C4-2B (cell line): ENCODE measurements around the gene PRKCA.

ENCODE experiments used
- H3K27ac ChIP-seq: fragments of 450-650 bp; 2 replicates; pipeline ENCODE4 v1.5.1; 2017
- ZFX ChIP-seq: fragments of 450-650 bp; IDR thresholded peaks from 2 replicates; pipeline ENCODE4 v1.6.1; 2017
- TF ChIP-seq, protein P1 (sequence below): fragments of 450-650 bp; conservative IDR thresholded peaks from 2 replicates; pipeline ENCODE4 v1.5.1; 2017; ENCODE audit warnings: mild to moderate bottlenecking

Gene PRKCA

GRCh38 chr17:66429680-66430079 is 127.3 kb downstream of the PRKCA start:
- TF ChIP-seq ZFX = no peak
- TF ChIP-seq, protein P1, sequence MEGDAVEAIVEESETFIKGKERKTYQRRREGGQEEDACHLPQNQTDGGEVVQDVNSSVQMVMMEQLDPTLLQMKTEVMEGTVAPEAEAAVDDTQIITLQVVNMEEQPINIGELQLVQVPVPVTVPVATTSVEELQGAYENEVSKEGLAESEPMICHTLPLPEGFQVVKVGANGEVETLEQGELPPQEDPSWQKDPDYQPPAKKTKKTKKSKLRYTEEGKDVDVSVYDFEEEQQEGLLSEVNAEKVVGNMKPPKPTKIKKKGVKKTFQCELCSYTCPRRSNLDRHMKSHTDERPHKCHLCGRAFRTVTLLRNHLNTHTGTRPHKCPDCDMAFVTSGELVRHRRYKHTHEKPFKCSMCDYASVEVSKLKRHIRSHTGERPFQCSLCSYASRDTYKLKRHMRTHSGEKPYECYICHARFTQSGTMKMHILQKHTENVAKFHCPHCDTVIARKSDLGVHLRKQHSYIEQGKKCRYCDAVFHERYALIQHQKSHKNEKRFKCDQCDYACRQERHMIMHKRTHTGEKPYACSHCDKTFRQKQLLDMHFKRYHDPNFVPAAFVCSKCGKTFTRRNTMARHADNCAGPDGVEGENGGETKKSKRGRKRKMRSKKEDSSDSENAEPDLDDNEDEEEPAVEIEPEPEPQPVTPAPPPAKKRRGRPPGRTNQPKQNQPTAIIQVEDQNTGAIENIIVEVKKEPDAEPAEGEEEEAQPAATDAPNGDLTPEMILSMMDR = no peak
- H3K27ac ChIP-seq = no peak overlapping the region

GRCh38 chr17:66430846-66431795 is 128.7 kb downstream of the PRKCA start:
- no peak overlapping the region for H3K27ac ChIP-seq

GRCh38 chr17:66431910-66432309 is 129.5 kb downstream of the PRKCA start:
- TF ChIP-seq, protein P1 = no peak
- TF ChIP-seq ZFX = no peak
- H3K27ac ChIP-seq = no peak overlapping the region

More at GRCh38 chr17:66430846-66431795, 128.7 kb downstream of the PRKCA start:
- no peak for TF ChIP-seq ZFX
- TF ChIP-seq, protein P1 = no peak

- H3K27ac ChIP-seq = no peak overlapping the region
These were observed 130.1 kb downstream of the PRKCA start for GRCh38 chr17:66432411-66432957.

GRCh38 chr17:66432996-66433551 is 130.7 kb downstream of the PRKCA start:
- no peak overlapping the region for H3K27ac ChIP-seq
- no peak for TF ChIP-seq ZFX
- TF ChIP-seq, protein P1 = no peak

More at GRCh38 chr17:66432411-66432957, 130.1 kb downstream of the PRKCA start:
- TF ChIP-seq ZFX = no peak

- no peak overlapping the region for H3K27ac ChIP-seq
- no peak for TF ChIP-seq ZFX
- TF ChIP-seq, protein P1 = no peak
These were observed 132.8 kb downstream of the PRKCA start for GRCh38 chr17:66435182-66435581.

DNA sequence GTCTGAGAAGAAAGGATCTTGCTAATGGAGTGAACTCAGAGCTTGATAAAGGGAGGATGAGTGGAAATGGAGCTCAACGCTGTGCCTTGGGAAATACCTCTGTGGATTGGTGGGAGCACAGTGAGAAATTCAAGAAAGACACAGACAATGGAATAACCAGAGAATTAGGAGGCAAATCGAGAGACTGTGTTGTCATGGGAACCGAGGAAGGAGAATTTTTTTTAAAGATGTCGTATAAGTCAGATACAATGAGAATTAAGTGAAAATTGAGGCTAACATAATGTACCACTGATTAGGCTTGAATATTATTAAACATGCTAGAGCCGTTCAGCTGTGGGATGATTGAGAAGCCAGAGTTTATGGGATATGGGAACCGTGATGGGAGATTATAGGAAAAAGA is 134.2 kb downstream of the PRKCA start:
- no peak for TF ChIP-seq ZFX
- H3K27ac ChIP-seq = no peak overlapping the region

DNA sequence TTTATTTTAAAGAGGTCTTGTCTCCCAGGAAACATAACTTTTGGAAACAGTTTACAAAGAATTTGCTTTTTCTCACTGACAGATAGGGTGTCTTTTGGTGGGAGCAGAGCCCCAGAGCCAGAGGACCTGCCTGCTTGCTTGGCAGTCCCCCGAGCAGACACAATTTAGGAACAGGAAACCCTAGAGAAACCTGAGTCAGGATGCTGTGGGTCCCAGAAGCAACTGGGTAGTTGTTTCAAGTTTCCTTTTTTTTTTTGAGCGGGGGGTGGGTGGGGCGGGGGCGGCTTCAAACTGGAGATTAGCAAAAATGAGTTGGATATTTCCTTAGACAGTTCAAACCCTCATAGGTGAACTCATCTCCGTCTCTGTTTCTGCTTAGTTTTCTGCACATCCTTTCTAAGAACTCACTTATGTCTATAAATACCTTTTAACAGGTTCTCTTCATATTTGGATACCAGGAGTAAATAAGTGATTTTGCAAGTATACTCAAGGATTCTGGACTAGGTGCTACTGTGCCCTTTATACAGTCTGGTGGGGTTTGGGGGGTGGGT is 135.1 kb downstream of the PRKCA start:
- H3K27ac ChIP-seq = no peak overlapping the region
- TF ChIP-seq, protein P1 = no peak
- TF ChIP-seq ZFX = no peak
